DMS79 treated with DMSO at 0.1 percent for 48 hours (cell line): ENCODE results near the gene RUNX1.

ENCODE experiments used
- DNase-seq: peaks from one replicate; lab custom pipeline; 2025; lab: John Stamatoyannopoulos, UW

The RUNX1 gene

DNA sequence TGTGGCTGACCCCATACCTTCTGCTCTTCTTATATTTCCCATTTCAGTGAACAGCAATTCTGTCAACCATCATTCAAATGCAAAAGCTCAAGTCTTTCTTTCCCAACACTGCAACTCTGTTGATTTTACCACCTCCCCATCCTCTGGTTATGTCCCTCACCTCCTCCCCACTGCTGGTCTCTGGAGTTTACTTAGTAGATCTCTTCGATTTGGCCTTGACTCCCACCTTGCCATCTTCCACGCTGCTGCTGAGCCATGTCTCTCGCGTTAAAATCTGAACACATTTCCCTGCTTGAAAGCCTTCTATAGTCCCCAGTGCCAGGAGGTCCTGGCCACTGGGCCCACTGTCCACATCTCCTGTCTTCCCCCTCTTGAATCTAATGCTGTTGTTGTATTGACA is 125.5 kb downstream of the RUNX1 start:
- no peak for DNase-seq

DNA sequence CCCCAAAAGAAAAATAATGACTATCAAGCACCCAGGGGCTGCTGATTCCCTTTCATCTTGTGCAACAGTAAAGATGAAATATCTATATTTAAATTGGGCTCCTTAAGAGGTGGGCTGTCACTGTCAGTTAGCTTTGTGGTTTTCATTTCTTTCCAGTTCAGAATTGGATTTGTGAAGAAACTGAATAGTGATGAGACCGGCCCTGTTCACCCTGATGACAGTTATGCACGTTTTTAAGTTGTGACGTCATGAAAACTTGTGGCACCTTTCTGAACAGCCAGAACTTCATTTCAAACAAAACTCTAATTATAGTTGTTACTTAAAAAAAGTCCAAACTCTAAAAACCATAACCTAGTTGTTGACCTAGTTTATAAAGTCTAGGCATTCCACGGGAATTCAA is 125.9 kb downstream of the RUNX1 start:
- no peak for DNase-seq

DNA sequence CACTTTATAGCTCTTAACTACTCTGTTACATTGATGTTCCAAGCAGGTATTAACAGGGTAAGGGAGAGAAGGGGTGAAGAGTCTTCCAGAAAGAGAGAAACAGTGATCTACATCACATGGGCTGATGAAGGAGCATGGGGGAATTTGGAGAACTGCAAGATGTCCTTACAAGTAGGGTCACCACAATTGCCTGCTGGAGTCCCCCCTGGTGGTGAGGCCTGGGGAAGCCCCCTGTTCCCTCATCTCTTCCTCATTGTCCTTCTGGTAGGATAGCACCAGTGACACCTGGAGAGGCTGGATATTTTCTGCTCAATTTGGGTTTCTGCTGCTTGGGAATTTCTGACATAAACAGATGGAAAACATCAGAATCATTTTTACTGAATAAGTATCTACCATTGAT is 126.6 kb downstream of the RUNX1 start:
- DNase-seq = no peak

GRCh38 chr21:34921151-34921550 is 128.0 kb downstream of the RUNX1 start:
- DNase-seq = no peak

GRCh38 chr21:34919406-34919805 is 129.7 kb downstream of the RUNX1 start:
- DNase-seq = no peak

GRCh38 chr21:34916446-34916845 is 132.7 kb downstream of the RUNX1 start:
- DNase-seq = no peak

GRCh38 chr21:34915364-34915841 is 133.7 kb downstream of the RUNX1 start:
- no peak for DNase-seq

- DNase-seq = no peak
Measured at GRCh38 chr21:34914239-34914638, 134.9 kb downstream of the RUNX1 start.

DNA sequence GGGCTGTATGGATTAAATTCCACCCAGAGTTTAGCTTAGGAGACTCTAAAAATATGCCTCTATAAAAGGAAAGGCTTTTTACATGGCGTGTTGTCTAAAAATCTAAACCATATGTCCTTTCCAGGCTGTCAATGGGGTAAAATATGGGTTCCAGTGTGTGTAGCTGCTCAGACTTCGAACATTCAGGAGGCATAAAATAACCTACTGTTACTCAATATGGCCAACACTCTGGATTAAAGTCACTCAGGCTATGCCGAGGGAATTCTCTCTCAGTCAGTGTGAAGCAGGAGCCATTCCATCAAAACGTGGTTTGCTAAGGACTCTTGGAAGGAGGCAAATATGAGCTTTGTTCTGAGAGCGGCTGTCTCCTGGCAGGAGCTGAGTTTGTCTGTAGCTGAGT is 135.3 kb downstream of the RUNX1 start:
- no peak for DNase-seq

DNA sequence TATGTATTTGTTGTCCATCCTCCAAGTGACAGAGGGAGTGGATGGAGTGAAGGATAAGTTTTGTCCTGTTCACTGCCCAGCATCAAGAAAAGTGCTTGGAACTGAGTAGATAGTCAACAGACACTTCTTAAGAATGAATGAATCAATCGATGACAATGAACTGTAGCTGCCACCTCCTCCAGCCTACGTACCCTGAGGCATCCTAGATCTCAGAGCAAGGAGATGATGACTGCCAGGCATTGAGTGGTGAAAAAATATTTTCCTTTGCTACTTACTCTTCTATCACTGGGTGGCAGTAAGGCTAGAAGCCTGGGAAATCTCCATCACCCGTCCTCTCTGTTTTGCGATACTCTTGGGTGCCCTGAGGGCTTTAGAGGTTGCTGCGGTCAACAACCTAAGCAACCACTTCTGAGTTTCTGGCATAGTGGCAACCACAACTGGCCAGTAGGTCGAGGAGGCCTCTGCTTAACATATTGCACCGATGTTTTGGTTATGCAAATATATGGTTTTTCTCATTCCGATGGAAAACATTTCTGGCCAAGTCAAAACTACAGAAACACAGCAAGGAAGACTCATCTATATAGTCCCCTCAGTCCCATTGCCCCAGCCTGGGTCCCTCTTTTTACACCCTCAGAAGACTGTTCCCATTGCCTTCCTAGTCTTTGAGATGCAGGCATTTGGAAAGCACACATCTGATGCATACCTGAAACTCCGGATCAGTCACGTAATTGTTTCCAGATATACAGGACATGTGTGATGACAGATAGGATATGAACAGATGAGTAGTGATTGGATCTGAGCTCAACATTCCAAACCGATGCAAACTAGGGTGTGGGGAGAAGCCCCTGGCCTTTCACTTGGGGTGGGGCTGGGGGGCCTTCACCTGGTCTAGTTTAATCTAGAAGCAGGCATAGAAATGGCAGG is 136.8 kb downstream of the RUNX1 start:
- no peak for DNase-seq

- no peak for DNase-seq
Measured at GRCh38 chr21:34911360-34911759, 137.7 kb downstream of the RUNX1 start.

- peak; percentile 25 for DNase-seq
Measured at GRCh38 chr21:34910396-34910795, 138.7 kb downstream of the RUNX1 start.

DNA sequence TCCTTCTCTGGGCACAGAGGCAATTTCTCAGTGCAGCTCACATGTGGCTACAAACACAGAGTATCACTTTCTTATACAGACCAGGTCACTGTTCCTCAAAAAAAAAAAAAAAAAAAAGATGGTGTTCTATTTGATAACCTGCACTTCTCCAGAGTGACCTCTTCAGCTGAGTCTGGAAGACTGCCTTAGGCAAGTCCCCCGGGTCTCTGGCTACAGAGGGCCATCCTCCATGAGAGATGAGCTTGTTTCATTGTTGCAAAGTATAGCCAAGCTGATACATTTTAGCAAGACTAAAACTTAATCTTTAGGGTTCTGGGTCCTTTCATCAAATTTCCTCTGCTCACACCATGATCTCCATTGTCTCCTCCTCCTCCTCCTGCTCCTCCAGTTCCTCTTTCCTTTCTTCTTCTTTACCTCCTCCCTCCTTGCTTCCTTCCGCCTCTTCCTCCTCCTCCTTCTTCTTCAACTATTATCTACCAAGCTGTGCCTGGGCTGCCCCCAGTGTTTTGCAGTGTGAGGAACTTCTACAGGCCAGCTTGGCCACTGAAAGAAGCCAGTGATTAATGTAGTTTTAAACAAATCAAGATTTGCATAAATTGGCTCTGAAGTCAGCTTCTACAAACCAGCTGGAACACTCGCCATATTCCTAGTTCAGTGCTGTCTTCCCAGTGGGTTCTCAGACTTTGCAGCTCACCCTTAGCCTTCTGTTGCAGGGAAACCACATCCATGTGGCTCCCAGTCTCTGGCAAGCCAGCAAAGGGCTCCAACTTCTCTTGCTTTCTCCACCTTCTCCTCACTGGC is 139.4 kb downstream of the RUNX1 start:
- DNase-seq = no peak

- DNase-seq = no peak
Measured at GRCh38 chr21:34908419-34909055, 140.6 kb downstream of the RUNX1 start.

DNA sequence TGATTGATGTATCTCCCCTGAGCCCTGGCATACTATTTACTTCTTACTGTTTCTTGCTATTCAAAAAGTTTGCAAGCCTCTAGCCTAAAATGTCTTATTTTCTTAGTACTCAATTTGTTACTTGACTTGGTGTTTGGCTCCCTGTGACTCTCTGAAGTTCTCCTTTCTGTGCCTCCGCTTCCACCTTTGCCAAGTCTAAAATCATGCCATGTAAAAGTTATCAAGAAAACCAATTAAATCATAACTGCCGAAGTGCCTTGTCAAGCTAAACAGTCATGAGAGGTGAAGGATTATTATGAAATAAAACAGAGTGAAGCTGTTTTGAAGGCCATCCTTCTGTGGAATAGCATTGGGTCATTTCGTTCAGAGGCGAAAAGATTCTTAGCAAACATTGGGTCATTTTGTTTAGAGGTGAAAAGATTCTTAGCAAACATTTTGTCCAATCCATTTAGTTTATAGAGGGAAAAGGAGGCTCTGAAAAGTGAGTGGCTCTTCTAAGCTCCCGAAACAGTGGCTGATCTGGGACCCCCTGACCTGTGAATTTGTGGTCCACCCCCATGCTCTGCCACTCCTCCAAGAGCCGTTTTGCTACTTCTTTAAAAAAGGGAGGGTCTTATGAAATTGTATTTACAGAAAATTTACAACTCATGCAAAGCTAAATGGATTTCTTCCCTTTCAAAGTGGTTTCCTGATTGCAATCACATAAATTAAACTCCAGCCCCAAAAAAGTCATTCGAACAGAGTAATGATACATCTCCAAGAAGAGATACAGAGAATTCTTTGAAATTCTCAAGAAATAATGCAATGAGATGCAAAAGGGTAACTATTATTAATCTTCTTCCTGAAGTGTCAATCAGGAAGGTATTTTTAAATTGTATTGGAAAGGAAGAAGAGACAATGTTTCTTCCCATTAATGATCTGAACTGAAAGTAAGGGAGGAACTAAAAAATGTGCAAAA is 141.4 kb downstream of the RUNX1 start:
- no peak for DNase-seq

- DNase-seq = no peak
Measured at GRCh38 chr21:34906401-34906800, 142.7 kb downstream of the RUNX1 start.

- no peak for DNase-seq
Measured at GRCh38 chr21:34905218-34905537, 143.9 kb downstream of the RUNX1 start.

GRCh38 chr21:34904526-34905217 is 144.4 kb downstream of the RUNX1 start:
- DNase-seq = no peak

GRCh38 chr21:34900376-34900775 is 148.7 kb downstream of the RUNX1 start:
- peak; percentile 94 for DNase-seq

GRCh38 chr21:34899760-34900159 is 149.3 kb downstream of the RUNX1 start:
- no peak for DNase-seq

- no peak for DNase-seq
Measured at GRCh38 chr21:34899302-34899701, 149.8 kb downstream of the RUNX1 start.
